Fibroblast of mammary gland (primary cell): ENCODE results near the gene PAN3.

Source experiments
- DNase-seq: peaks from one replicate; pipeline ENCODE4 v3.0.0-alpha.2; 2010; ENCODE audit warnings: low read depth
- H3K4me3 ChIP-seq: 2 replicates; pipeline ENCODE4 v1.5.1; 2011; ENCODE audit warnings: low read depth, mild to moderate bottlenecking, low read length, moderate library complexity; ENCODE audit not compliant: control insufficient read depth
- CTCF ChIP-seq: conservative IDR thresholded peaks from 2 replicates; pipeline ENCODE4 v1.5.1; 2011; ENCODE audit warnings: low read depth, low read length, inconsistent platforms; ENCODE audit not compliant: control insufficient read depth, insufficient read depth

Gene PAN3

GRCh38 chr13:28299916-28300315 lies 161.6 kb downstream of the PAN3 start:
- no peak for TF ChIP-seq CTCF
- H3K4me3 ChIP-seq = no peak overlapping the region
- no peak for DNase-seq

- DNase-seq = no peak
- TF ChIP-seq CTCF = no peak
Measured at GRCh38 chr13:28301839-28302238, 163.5 kb downstream of the PAN3 start.

GRCh38 chr13:28306325-28306724 lies 168.0 kb downstream of the PAN3 start:
- no peak for DNase-seq
- H3K4me3 ChIP-seq = no peak overlapping the region
- no peak for TF ChIP-seq CTCF

More at GRCh38 chr13:28301839-28302238, 163.5 kb downstream of the PAN3 start:
- H3K4me3 ChIP-seq = no peak overlapping the region

GRCh38 chr13:28313579-28313978 lies 175.2 kb downstream of the PAN3 start:
- peak; percentile 55 for DNase-seq
- H3K4me3 ChIP-seq = no peak overlapping the region
- peak; percentile 43 for TF ChIP-seq CTCF

GRCh38 chr13:28314879-28315278 lies 176.5 kb downstream of the PAN3 start:
- no peak for TF ChIP-seq CTCF
- DNase-seq = no peak
- no peak overlapping the region for H3K4me3 ChIP-seq

- DNase-seq = no peak
- no peak for TF ChIP-seq CTCF
- no peak overlapping the region for H3K4me3 ChIP-seq
Measured at GRCh38 chr13:28316129-28316528, 177.8 kb downstream of the PAN3 start.

GRCh38 chr13:28316836-28317235 lies 178.5 kb downstream of the PAN3 start:
- H3K4me3 ChIP-seq = no peak overlapping the region
- no peak for TF ChIP-seq CTCF
- no peak for DNase-seq
